Left ventricle myocardium inferior (tissue), 1 donor: ENCODE results near the gene TMPRSS4. TPM values are rescaled to one million over a fixed set of nuclear protein-coding genes. Genes with fewer than 3 reads are reported as not detected.
A peak's percentile ranks its signal among the peaks of the same experiment; 100 is the strongest.

Source experiments
- DNase-seq: peaks from one replicate; pipeline ENCODE4 v3.0.0-alpha.2; 2020
- H3K27ac ChIP-seq: fragments of 200-600 bp; replicated peaks from 2 replicates; pipeline ENCODE4 v1.8.0; 2021
- H3K27me3 ChIP-seq: fragments of 200-600 bp; 2 replicates; pipeline ENCODE4 v1.8.0; 2021; ENCODE audit warnings: low read depth
- H3K36me3 ChIP-seq: fragments of 200-600 bp; 2 replicates; pipeline ENCODE4 v1.8.0; 2021
- H3K4me1 ChIP-seq: fragments of 200-600 bp; 2 replicates; pipeline ENCODE4 v1.8.0; 2021
- H3K4me3 ChIP-seq: fragments of 200-600 bp; 2 replicates; pipeline ENCODE4 v1.8.0; 2021; ENCODE audit warnings: mild to moderate bottlenecking, moderate library complexity
- H3K9me3 ChIP-seq: fragments of 200-600 bp; replicated peaks from 2 replicates; pipeline ENCODE4 v1.8.0; 2021
- CTCF ChIP-seq: fragments of 200-600 bp; IDR thresholded peaks from 2 replicates; pipeline ENCODE4 v1.8.0; 2021; ENCODE audit warnings: antibody characterized with exemption, mild to moderate bottlenecking, borderline replicate concordance
- intact Hi-C: fragments of 100-400 bp; cut with micrococcal nuclease; formaldehyde crosslinking; loops from one replicate; pipeline ENCODE4 v1.11.0; 2022
- total RNA-seq: library from RNA; stranded (reverse); fragmentation: NEBNext Ultra II Directional; extraction: Animal tissue kit (Norgen Biotek cat#: 25700); gene quantifications from one replicate; pipeline ENCODE4 v1.2.1, GENCODE V29; 2021
- donor health status: DM: no; HTN: yes; CAD: no; lungs with severe emphysema.

TMPRSS4 gene
- total RNA-seq, 1 donor from 2014 or later, result 0.30 TPM

- no peak for DNase-seq
- no peak for TF ChIP-seq CTCF
- intact Hi-C loops, result no loop called here
- H3K9me3 ChIP-seq, result peaks cover 21% of the 10 kb centered on the region
- peaks cover 28% of the 10 kb centered on the region for H3K4me1 ChIP-seq
- peak overlapping the region; percentile 79 for H3K27ac ChIP-seq
- no peaks in the 10 kb centered on the region for H3K36me3 ChIP-seq
- no peaks in the 10 kb centered on the region for H3K27me3 ChIP-seq
- no peak overlapping the region for H3K4me3 ChIP-seq
Observed at GRCh38 chr11:118084656-118085055, 7.8 kb downstream of the TMPRSS4 start.

GRCh38 chr11:118086913-118087768, 10.3 kb downstream of the TMPRSS4 start, which contains the start of gene SMIM35:
Gene SMIM35, minus strand, starts transcription at chr11:118086963. Its CDS starts 206 bp downstream, at chr11:118086757.
- H3K4me3 ChIP-seq, result no peak within 1 kb of the TSS
- H3K27ac ChIP-seq, result no peak within 1 kb of the TSS
- H3K9me3 ChIP-seq, result peaks cover 21% of the 10 kb centered on the region
- H3K36me3 ChIP-seq, result no peaks in the 10 kb centered on the region
- intact Hi-C loops, result no loop called here
- TF ChIP-seq CTCF, result no peak
- H3K4me1 ChIP-seq, result peaks cover 28% of the 10 kb centered on the region
- no peak for DNase-seq
- no peaks in the 10 kb centered on the region for H3K27me3 ChIP-seq

GRCh38 chr11:118087931-118088330, 11.1 kb downstream of the TMPRSS4 start:
- Histone ChIP-seq H3K36me3 (no peaks in the 10 kb centered on the region), H3K4me1 (peaks cover 20% of the 10 kb centered on the region), H3K4me3 (no peak overlapping the region), H3K27ac (no peak overlapping the region), H3K9me3 (peaks cover 21% of the 10 kb centered on the region), H3K27me3 (no peaks in the 10 kb centered on the region)
- DNase-seq, result no peak
- intact Hi-C loops, result no loop called here
- no peak for TF ChIP-seq CTCF

GRCh38 chr11:118088531-118088930, 11.7 kb downstream of the TMPRSS4 start:
- H3K27me3 ChIP-seq, result no peaks in the 10 kb centered on the region
- DNase-seq, result peak; percentile 32
- H3K9me3 ChIP-seq, result peaks cover 21% of the 10 kb centered on the region
- no peak overlapping the region for H3K27ac ChIP-seq
- intact Hi-C loops, result no loop called here
- no peak for TF ChIP-seq CTCF
- H3K4me1 ChIP-seq, result peaks cover 14% of the 10 kb centered on the region
- no peak overlapping the region for H3K4me3 ChIP-seq
- no peaks in the 10 kb centered on the region for H3K36me3 ChIP-seq

- TF ChIP-seq CTCF, result no peak
- H3K4me3 ChIP-seq, result no peak overlapping the region
- no peaks in the 10 kb centered on the region for H3K4me1 ChIP-seq
- no peak for DNase-seq
- H3K27ac ChIP-seq, result no peak overlapping the region
- H3K9me3 ChIP-seq, result peaks cover 21% of the 10 kb centered on the region
- intact Hi-C loops, result no loop called here
- no peaks in the 10 kb centered on the region for H3K27me3 ChIP-seq
- H3K36me3 ChIP-seq, result no peaks in the 10 kb centered on the region
Observed at GRCh38 chr11:118090545-118091162, 13.8 kb downstream of the TMPRSS4 start.
